NCI-H524 treated with DMSO at 0.1 percent for 48 hours (cell line): ENCODE results near the gene MROH7.

Experiments
- DNase-seq: peaks from one replicate; lab custom pipeline; 2025; lab: John Stamatoyannopoulos, UW

MROH7 gene

DNA sequence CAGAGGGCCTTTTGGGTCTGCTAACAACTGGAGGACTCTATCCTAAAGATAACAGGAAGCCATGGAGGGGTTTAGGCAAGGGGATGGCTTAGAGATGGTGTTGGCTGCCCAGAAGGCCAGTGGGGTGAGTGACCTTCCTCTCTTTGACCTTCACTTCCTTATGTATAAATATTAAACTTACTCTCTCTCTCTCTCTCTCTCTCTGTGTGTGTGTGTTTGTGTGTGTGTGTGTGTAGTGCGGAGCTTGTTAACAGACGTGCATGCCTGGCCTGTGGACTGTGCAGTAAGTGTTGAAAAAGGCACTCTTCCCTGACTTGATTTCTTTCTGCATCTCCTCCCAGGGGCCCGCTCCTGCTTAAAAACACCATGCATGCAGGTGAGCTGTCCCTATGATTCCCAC lies 10.0 kb downstream of the MROH7 start:
- DNase-seq, result no peak

DNA sequence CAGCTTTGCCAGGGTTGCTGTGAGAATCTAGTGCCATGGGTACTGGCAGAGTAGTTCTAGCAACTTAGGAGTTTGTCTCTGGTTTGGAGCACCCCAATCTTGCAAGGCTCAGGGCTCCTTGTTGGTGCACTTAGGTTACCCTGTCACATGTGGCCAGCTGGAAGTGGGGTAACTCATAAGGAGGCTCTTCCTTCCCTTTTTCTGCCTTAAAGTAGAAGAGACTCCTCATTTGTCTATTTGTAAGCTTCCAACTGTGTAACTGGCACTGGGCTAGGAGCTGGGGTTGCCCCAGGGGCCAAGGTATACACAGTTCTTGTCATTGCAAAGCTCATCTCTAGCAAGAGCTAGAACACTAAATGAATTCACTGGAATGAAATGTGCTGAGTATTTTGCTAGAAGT lies 10.6 kb downstream of the MROH7 start:
- no peak for DNase-seq

DNA sequence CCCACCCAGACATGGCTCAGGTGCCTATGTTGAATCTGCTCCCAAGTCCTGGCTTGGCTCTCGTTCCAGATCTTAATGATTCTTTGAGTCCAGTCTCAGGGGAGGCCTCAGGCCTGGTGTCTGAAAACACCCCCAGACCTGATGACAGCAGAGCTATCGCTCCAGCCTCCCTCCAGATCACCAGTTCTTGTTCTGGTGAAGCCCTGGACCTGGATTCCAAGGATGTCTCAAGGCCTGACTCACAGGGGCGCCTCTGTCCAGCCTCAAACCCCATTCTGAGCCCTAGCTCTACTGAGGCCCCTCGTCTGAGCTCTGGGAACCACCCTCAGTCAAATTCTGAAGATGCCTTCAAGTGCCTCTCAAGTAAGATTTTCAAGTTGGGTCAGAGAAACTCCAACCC lies 11.4 kb downstream of the MROH7 start:
- DNase-seq, result no peak

DNA sequence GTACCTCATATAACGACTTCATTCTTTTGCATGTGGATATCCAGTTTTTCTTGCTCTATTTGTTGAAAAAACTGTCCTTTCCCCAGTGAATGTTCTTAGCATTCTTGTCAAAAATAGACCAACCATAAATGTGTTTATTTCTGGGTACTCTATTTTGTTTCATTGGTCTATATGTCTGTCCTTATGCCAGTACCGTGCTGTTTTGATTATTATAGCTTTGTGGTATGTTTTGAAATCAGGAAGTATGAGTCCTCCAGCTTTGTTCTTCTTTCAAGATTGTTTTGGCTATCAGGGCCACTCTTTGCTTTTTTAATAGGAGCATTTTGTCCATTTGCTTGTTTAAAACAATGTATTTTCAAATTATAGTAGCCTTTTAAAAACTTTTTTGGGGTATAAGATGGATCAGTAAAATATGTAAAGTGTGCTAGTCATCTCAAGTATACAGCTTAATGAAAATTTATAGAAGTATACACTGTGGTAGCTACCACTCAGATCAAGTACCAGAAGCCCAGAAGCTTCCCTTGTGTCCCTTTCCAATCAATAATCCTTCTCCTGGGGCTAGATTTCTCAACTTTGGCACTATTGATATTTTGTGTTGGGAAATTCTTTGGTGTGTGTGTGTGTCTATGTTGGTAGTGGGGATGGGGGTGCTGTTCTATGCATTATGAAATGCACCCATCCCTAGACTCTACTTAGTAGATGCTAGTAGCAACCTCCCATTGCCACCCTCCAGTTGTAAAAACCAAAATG lies 16.8 kb downstream of the MROH7 start:
- no peak for DNase-seq

GRCh38 chr1:54663725-54664124 lies 22.1 kb downstream of the MROH7 start:
- no peak for DNase-seq

DNA sequence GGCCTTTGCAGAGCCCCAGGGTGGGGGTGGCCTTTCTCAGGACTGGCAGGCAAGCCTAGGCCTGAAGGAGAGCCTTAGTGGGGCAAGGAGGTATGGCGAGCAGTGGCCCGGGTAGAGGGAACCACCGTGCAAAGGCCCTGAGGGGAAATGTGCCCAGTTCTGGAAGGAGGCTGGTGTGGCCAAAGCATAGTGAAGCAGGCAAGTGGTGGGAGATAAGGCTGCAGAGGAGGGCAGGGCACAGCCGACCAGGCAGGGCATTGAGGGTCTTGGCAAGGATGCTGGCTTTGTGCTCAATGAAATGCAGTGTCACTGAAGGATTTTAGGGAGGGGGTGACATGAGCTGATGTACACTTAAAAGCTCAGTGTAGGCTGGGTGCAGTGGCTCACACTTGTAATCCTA lies 22.8 kb downstream of the MROH7 start:
- DNase-seq, result no peak

DNA sequence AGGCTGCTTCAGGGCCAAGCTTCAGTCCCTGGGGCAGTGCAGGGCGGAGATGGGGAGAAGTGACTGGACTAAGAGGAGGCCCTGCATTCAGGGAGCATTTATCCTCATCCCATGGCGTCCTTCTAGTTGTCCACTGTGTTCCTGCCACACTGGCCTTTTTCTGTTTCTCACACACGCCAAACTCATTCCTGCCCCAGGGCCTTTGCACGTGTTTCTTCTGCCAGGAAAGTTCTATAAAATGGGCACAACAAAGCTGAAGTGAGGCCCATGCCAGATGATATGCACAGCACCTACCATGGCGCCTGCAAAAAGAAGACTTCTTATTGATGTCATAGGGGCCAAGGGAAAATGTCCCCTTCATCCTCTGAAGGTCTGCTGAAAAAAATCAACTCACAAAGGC lies 24.3 kb downstream of the MROH7 start:
- no peak for DNase-seq

DNA sequence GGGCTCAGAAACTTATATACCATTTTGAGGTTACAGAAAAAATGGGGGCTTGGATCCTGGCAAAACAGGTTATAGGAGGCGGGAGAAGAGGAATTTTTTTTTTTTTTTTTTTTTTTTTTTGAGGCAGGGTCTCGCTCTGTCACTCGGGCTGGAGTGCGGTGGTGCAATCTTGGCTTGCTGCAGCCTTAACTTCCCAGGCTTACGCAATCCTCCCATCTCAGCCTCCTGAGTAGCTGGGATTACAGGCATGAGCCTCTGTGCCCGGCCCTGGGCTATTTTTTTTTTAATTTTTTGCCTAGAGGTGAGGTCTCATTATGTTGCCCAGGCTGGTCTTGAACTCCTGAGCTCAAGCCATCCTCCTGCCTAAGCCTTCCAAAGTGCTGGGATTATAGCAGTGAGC lies 24.7 kb downstream of the MROH7 start:
- DNase-seq, result no peak

- no peak for DNase-seq
Observed at GRCh38 chr1:54667797-54668196, 26.2 kb downstream of the MROH7 start.

DNA sequence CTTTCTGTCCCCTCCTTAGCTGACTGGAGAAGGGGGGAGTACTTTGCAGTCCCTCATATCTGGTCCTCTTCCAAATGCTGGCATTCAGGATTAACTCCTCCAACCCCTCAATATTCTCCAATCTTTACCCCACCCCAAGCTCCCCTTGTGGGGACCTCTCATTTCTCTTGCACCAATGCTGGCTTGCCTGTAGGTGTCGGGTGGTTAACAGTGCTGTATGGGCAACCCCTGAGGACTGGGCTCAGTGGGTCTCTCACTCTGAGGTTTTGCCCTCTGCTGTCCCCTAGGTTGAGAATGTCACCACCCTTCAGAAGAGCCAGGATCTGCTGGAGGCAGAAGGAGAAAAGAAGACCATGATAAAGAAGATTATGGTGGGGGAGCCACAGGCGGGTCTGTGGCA lies 27.0 kb downstream of the MROH7 start:
- no peak for DNase-seq

DNA sequence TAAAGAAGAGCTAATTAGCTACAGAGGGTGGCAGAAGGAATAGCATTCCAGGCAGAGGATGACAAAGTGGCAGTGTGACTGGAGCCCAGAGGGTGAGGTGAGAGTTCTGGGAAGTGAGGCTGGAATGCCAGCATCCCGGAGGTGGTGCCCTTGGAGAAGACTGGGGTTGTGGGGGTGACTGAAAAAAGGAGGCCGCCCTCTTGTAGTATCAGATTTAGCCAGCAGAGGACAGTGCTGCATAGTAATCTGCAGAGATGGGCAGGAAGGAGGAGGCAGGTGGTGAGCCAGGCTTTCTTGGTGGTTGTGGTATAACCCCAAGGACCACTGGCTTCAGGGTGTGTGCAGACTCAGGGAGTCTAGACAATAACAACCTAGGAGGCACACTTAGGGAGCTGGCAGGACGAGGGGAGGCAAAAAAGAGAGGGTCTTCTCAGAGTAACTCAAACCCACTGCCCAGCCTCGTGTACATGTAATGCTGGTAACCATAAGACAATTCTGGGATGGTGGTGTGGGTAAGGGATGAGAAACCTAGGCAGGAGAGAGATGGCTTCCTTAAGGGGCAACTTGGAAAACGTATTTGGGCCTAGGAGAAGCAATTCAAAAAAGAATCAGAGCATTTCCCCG lies 30.5 kb downstream of the MROH7 start:
- no peak for DNase-seq

DNA sequence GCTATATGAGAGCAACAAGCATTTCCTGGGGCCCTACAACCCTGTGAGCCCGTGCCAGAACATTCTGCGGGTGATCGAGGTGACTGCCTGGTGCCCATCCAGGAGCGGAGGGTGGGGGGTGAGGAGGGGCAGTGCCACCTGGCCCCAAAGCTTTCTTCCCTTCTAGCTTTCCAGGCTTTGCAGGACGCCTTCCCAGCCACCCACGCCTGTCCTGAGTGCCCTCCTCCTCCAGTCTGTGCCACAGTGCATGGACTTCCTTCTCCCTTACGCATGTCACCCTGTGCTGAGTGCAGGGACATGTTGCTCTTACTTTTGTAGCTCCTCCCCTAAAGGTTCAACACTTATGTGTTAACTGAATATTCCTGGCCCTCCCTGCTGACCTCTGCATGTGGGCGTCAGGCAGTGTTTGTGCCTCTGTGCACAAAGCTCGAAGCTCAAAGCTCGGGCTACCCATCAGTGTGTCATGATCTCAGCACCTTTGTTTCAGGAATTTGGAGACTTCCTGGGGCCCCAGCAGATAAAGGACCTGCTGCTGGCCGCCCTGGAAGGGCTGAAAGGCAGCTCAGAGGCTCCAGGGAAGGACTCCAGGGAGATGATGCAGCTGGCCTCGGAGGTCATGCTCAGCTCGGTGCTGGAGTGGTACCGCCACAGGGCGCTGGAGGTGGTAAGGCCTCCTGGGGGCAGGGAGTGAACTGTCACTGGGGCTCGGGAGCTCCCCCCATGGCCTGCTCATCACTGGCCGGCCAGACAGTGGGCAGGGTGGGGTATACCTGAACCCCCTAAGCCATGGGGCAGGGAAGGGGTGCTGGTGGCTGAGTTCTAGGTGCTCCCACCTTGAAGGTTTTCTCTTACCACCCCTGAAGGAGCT lies 37.4 kb downstream of the MROH7 start:
- no peak for DNase-seq

GRCh38 chr1:54679706-54680105 lies 38.1 kb downstream of the MROH7 start:
- no peak for DNase-seq

DNA sequence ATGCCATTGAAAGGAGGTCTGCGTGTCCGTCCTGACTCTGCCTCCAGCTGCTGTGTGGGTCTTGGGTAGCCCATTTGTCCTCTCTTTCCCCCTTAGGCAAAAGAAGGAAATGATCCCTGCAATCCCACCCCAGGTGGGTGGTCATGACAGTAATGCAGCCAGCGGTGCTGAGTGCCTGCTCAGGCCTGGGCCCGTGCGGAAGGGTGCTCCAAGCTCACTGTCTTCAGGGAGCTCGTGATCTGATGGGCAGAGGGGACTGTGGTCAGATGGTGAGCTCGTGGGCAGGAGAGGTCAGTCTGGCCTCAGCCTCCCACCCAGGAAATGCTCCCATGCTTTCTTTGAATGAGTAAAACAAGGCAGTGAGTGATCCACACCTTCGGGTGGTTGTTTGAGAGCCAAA lies 38.8 kb downstream of the MROH7 start:
- DNase-seq, result no peak

GRCh38 chr1:54681358-54681757 lies 39.8 kb downstream of the MROH7 start:
- DNase-seq, result peak; percentile 17

DNA sequence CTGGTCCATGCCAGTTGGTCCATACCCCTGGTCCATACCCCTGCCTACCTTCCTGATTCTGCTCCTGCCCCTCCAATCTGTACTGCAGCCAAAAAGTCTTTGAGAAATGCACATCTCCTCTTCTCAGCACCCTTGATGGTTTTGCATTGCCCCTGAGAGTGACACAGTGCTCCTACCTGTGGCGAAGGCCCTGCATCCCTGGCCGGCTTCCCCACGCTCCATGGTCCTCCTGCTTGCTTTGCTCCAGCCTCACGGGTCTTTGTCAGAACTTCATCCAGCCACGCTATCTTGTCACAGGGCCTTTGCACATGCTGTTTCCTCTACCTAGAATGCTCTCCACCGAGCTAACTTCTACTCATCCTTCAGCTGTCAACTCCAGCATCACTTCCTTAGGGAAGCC lies 41.9 kb downstream of the MROH7 start:
- DNase-seq, result no peak

DNA sequence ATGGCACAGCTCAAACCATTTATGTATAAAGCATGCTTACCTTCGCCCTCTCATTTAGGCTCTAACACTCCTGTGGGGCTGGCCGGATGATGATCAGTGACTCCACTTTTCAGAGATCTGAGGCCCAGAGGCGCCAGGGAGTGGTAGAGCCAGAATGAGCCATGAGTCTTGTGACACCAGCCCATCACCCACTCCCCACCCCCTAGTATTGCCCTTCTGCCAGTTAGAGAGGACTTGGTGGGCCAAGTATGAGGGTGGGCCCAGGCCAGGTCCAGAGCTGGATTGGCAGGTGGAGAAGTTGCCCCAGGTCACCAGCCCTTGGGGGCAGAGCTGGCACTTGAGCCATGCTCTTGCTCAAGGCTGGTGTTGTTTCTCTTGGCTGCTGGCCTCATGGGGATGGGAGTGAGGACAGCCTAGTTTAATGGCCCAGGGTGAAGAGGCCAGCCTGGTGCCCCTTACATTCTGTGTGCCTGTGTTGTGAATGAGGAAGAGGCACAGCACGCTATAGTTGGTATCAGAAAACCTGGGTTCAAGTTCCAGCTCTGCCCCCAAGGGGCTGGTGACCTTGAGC lies 43.8 kb downstream of the MROH7 start:
- no peak for DNase-seq

DNA sequence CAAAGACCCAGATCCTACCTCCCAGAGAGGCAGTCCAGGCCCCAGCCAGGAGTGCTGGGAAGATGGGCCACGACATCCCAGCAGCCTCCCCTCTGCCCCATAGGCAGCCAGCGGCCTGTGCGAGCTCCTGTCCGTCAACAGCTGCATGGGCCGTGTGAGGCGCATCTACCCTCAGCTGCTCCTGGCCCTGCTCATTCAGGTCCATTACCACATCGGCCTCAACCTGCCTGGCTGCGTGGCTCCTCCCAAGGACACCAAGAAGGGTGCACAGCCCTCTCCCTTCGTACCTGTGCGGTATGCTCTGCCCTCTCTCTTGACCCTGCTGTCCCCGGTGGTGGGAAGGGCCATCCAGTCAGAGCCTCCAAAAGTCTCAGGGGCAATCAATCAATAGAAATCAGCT lies 44.6 kb downstream of the MROH7 start:
- DNase-seq, result no peak

DNA sequence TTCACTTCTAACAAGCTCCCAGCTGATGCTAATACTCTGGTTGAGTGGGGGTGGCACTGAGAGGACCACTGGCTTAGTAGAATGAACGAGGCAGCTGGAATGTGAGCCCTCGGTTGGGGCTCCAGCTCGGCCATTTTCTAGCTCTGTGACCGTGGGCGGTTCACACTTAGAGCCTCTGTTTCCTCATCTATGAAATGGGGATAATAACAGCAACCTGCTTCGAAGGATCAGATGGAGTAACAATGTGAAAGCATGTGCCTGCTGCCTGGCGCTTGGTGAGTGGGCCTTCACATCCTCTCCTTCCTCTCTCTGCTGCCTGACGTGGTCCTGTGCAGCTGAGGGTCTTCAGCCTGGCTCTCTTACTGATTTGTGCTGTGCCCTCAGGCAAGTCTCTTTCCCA lies 53.2 kb downstream of the MROH7 start:
- DNase-seq, result no peak

GRCh38 chr1:54695221-54695620 lies 53.6 kb downstream of the MROH7 start:
- DNase-seq, result no peak

GRCh38 chr1:54695764-54696163 lies 54.2 kb downstream of the MROH7 start:
- no peak for DNase-seq

- no peak for DNase-seq
Observed at GRCh38 chr1:54696262-54696661, 54.7 kb downstream of the MROH7 start.

DNA sequence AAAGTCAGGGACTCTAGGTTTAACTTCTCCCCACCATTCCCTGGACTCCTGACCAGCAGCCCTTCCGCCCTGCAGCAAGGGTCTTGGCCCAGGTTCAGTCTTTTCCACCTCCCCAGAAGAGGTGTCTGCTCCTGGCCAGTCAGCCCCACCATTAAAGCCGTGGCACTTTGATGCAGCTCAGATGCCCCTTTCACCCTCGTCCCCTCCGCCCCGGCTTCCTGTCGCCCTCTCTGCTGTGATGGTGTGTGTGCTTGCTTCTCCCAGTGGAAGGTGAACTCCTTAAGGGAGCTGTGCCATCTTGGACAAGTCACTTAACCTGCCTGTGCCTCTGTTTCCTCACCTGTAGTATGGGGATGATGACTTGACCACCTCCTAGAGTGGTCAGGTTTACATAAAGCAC lies 56.3 kb downstream of the MROH7 start:
- DNase-seq, result no peak
